GM12873 (cell line): ENCODE data around the gene ABCB6.

Experiments used
- CTCF ChIP-seq: IDR thresholded peaks from 2 replicates; pipeline ENCODE4 v1.5.1; 2012; ENCODE audit warnings: low read depth, mild to moderate bottlenecking, moderate library complexity, low read length, control low read depth; ENCODE audit not compliant: insufficient read depth; ENCODE audit errors: missing control alignments

ABCB6 gene

DNA sequence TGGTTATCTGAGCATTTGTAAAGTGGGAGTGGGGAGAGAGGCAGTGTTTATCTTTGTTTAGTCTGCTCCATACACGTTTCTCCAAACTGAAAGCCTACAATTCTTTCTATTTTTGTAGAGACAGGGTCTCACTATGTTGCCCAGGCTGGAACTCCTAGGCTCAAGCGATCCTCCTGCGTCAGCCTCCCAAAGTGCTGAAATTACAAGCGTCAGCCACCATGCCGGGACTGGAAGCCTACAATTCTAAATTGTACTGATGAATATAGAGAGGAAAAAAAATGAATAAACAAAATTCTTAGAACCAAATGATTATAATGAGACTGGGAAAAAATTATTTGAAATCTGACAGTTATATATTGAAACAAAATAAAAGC is 13.6 kb downstream of the ABCB6 start:
- no peak for TF ChIP-seq CTCF

GRCh38 chr2:219204425-219205164 is 14.2 kb downstream of the ABCB6 start:
- no peak for TF ChIP-seq CTCF

GRCh38 chr2:219199470-219200211 is 19.1 kb downstream of the ABCB6 start:
- TF ChIP-seq CTCF, result no peak

- TF ChIP-seq CTCF, result no peak
Observed at GRCh38 chr2:219198974-219199373, 19.8 kb downstream of the ABCB6 start.

- TF ChIP-seq CTCF, result no peak
Observed at GRCh38 chr2:219197388-219197787, 21.4 kb downstream of the ABCB6 start.

DNA sequence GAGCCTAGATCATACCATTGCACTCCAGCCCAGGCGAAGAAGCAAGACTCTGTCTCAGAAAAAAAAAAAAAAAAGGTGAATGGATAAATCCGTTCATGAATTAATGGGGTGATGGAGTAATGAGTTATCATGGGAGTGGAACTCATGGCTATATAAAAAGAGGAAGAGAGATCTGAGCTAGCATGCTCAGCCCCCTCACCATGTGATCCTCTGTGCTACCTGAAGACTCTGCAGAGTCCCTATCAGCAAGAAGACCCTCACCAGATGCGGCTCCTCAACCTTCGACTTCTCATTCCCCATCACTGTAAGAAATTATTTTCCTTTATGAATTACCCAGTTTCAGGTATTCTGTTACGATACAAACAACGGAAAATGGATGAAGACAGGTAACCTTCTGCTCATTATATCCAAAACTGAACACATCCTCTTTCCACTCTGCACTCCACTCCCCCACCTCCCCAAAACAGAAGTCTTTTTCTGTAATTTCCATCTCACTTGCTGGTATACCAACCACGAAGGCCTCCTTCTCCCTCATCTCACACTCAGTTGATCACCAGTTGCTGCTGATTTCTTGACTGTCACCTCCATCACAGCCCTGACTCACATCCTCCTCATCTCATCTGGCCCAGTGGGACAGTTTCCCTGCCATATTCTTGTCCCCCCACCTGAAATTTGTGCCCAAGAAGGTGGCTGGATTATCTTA is 31.9 kb downstream of the ABCB6 start:
- TF ChIP-seq CTCF, result no peak

GRCh38 chr2:219184121-219184520 is 34.6 kb downstream of the ABCB6 start:
- no peak for TF ChIP-seq CTCF
